HepG2 (cell line): ENCODE results near the gene ESPN. TPM values are rescaled to one million over a fixed set of nuclear protein-coding genes. Genes with fewer than 3 reads are reported as not detected.
A peak's percentile ranks its signal among the peaks of the same experiment; 100 is the strongest.

Source experiments
- CC2D1A ChIP-seq: sonication (generic); formaldehyde crosslinking; IDR thresholded peaks from 2 replicates; pipeline ENCODE4 v1.8.1; 2023; ENCODE audit warnings: mild to moderate bottlenecking, missing genetic modification reagents
- CENPX ChIP-seq: sonication (generic); formaldehyde crosslinking; IDR thresholded peaks from 2 replicates; pipeline ENCODE4 v1.9.0; 2021; ENCODE audit warnings: mild to moderate bottlenecking, missing genetic modification reagents, moderate library complexity
- EHMT2 ChIP-seq: fragments of 200-600 bp; sonication (generic); IDR thresholded peaks from 2 replicates; pipeline ENCODE4 v1.7.0; 2017; ENCODE audit warnings: antibody characterized with exemption, low read depth, low read length, borderline replicate concordance
- GZF1 ChIP-seq: sonication (generic); formaldehyde crosslinking; IDR thresholded peaks from 2 replicates; pipeline ENCODE4 v1.5.1; 2020; ENCODE audit warnings: mild to moderate bottlenecking, missing genetic modification reagents
- NR2F1 ChIP-seq, 2 experiments: fragments of 450-650 bp in 1 of 2; formaldehyde crosslinking in 1 of 2; IDR thresholded peaks; 2 replicates each; pipeline versions ENCODE4 v1.5.0 to v1.6.1; 2016 to 2020; ENCODE audit warnings: mild to moderate bottlenecking in 1 of 2, missing compliant biosample characterization in 1 of 2, missing genetic modification reagents in 1 of 2, moderate library complexity in 1 of 2
- RFX3 ChIP-seq: IDR thresholded peaks from 2 replicates; pipeline ENCODE4 v1.6.1; 2016; ENCODE audit warnings: missing biosample characterization, missing genetic modification reagents
- SRF ChIP-seq: IDR thresholded peaks from 2 replicates; pipeline ENCODE4 v1.6.1; 2011; ENCODE audit warnings: mild to moderate bottlenecking, low read depth, low read length, moderate library complexity
- TBX3 ChIP-seq: fragments of 450-650 bp; IDR thresholded peaks from 2 replicates; pipeline ENCODE4 v1.6.1; 2017; ENCODE audit warnings: antibody characterized with exemption, mild to moderate bottlenecking, inconsistent platforms, borderline replicate concordance
- THAP7 ChIP-seq: sonication (generic); formaldehyde crosslinking; IDR thresholded peaks from 2 replicates; pipeline ENCODE4 v1.8.1; 2023; ENCODE audit warnings: mild to moderate bottlenecking, missing genetic modification reagents
- ZBTB40 ChIP-seq, 2 experiments: fragments of 450-650 bp in 1 of 2; sonication (generic) in 1 of 2; formaldehyde crosslinking in 1 of 2; IDR thresholded peaks; 2 replicates each; pipeline versions ENCODE4 v1.6.1 to v1.8.0; 2016 to 2022; ENCODE audit warnings: antibody characterized with exemption in 1 of 2, mild to moderate bottlenecking in 1 of 2, missing genetic modification reagents in 1 of 2
- ZFP36L1 ChIP-seq: sonication (generic); formaldehyde crosslinking; IDR thresholded peaks from 2 replicates; pipeline ENCODE4 v1.8.0; 2022; ENCODE audit warnings: mild to moderate bottlenecking, missing genetic modification reagents, moderate library complexity
- ZFY ChIP-seq: sonication (generic); formaldehyde crosslinking; IDR thresholded peaks from 2 replicates; pipeline ENCODE4 v1.4.0; 2020; ENCODE audit warnings: missing genetic modification reagents
- ZNF329 ChIP-seq: sonication (generic); formaldehyde crosslinking; IDR thresholded peaks from 2 replicates; pipeline ENCODE4 v1.9.0; 2021; ENCODE audit warnings: low read depth, mild to moderate bottlenecking, missing genetic modification reagents
- ZNF564 ChIP-seq: sonication (generic); formaldehyde crosslinking; IDR thresholded peaks from 2 replicates; pipeline ENCODE4 v1.8.1; 2023; ENCODE audit warnings: mild to moderate bottlenecking, missing genetic modification reagents
- ZNF569 ChIP-seq: sonication (generic); formaldehyde crosslinking; IDR thresholded peaks from 2 replicates; pipeline ENCODE4 v1.5.0; 2020; ENCODE audit warnings: mild to moderate bottlenecking, missing genetic modification reagents, moderate library complexity, borderline replicate concordance
- ZNF619 ChIP-seq: sonication (generic); formaldehyde crosslinking; IDR thresholded peaks from 2 replicates; pipeline ENCODE4 v1.4.0; 2020; ENCODE audit warnings: mild to moderate bottlenecking, missing genetic modification reagents
- ZNF672 ChIP-seq: sonication (generic); formaldehyde crosslinking; IDR thresholded peaks from 2 replicates; pipeline ENCODE4 v1.8.1; 2022; ENCODE audit warnings: missing genetic modification reagents
- ZNF703 ChIP-seq: sonication (generic); formaldehyde crosslinking; IDR thresholded peaks from 2 replicates; pipeline ENCODE4 v1.5.1; 2020; ENCODE audit warnings: missing genetic modification reagents, mild to moderate bottlenecking, moderate library complexity, borderline replicate concordance
- ZNF713 ChIP-seq: sonication (generic); formaldehyde crosslinking; IDR thresholded peaks from 2 replicates; pipeline ENCODE4 v1.4.0; 2020; ENCODE audit warnings: mild to moderate bottlenecking, missing genetic modification reagents
- ZSCAN9 ChIP-seq: IDR thresholded peaks from 2 replicates; pipeline ENCODE4 v1.6.1; 2016; ENCODE audit warnings: borderline replicate concordance
- polyA plus RNA-seq, 8 experiments: library from polyadenylated mRNA; depleted of rRNA in 3 of 8; stranded (reverse) in 7 of 8; unstranded in 1 of 8; fragments of >200 nt; fragmentation: Illumina TruSeq in 4 of 8; extraction: Trizol in 4 of 8; gene quantifications; 2 replicates each; pipeline versions ENCODE4 v1.2.1 to v1.2.3, GENCODE V29; 2011 to 2016; ENCODE audit warnings: low read depth in 4 of 8, missing spikeins in 1 of 8, mixed read lengths in 1 of 8; ENCODE audit not compliant: insufficient read depth in 1 of 8
- total RNA-seq, 5 experiments: library from RNA; depleted of rRNA; stranded (reverse); fragments of >200 nt; fragmentation: Illumina TruSeq; extraction: Trizol; gene quantifications; 2 replicates each; pipeline ENCODE4 v1.2.3, GENCODE V29; 2016; ENCODE audit warnings: low read depth in 1 of 5

Gene ESPN
- total and polyA plus RNA-seq, 2 of the 13 experiments (the other 11 are each of a cell fraction or from before 2014, with no cell fraction given) = 48.6 to 54.2 TPM

GRCh38 chr1:6447818-6448748 is 23.5 kb downstream of the ESPN start (continued):
- TF ChIP-seq EHMT2 (no peak), RFX3 (CRISPR knock-in tag) (no peak), CENPX (CRISPR knock-in tag) (no peak), NR2F1 (CRISPR knock-in tag; IDR thresholded peaks at IDR 0.05) (no peak; a peak in 1 of 4 replicates), ZNF329 (no peak), ZFP36L1 (CRISPR knock-in tag) (no peak), GZF1 (CRISPR knock-in tag) (no peak), ZNF619 (no peak), CC2D1A (CRISPR knock-in tag) (no peak), ZNF569 (CRISPR knock-in tag) (no peak), ZBTB40 (IDR thresholded peaks at IDR 0.05) (no peak), ZBTB40 (CRISPR knock-in tag; IDR thresholded peaks at IDR 0.05) (no peak), THAP7 (no peak), ZNF564 (no peak; the same call in 1 of the 2 replicates), TBX3 (no peak), ZNF703 (CRISPR knock-in tag) (no peak), ZFY (CRISPR knock-in tag) (peak; percentile 36; the same call in 1 of the 2 replicates), ZSCAN9 (peak; percentile 55; the same call in 1 of the 2 replicates), ZNF713 (CRISPR knock-in tag) (no peak), SRF (no peak), ZNF672 (CRISPR knock-in tag) (no peak)
